WI38 (cell line): Measurements from ENCODE around the gene HOXB6.

Experiments used
- H3K4me3 ChIP-seq: 2 replicates; pipeline ENCODE4 v1.5.1; 2011; ENCODE audit warnings: low read depth, mild to moderate bottlenecking, control low read depth, low read length
- CTCF ChIP-seq: IDR thresholded peaks from 2 replicates; pipeline ENCODE4 v1.5.1; 2012; ENCODE audit warnings: low read depth, mild to moderate bottlenecking, control low read depth, low read length

Gene HOXB6

GRCh38 chr17:48552466-48553189, 52.2 kb downstream of the HOXB6 start:
- no peak for TF ChIP-seq CTCF
- H3K4me3 ChIP-seq = peak overlapping the region; percentile 54

GRCh38 chr17:48551596-48552465, 53.0 kb downstream of the HOXB6 start:
- TF ChIP-seq CTCF = no peak
- H3K4me3 ChIP-seq = peak overlapping the region; percentile 48

- TF ChIP-seq CTCF = no peak
Observed at GRCh38 chr17:48551214-48551555, 53.6 kb downstream of the HOXB6 start.

GRCh38 chr17:48550502-48551213, 54.1 kb downstream of the HOXB6 start:
- peak overlapping the region; percentile 57 for H3K4me3 ChIP-seq
- TF ChIP-seq CTCF = peak; percentile 54; the same call in 1 of the 2 replicates

More at GRCh38 chr17:48551214-48551555, 53.6 kb downstream of the HOXB6 start:
- peak overlapping the region; percentile 48 for H3K4me3 ChIP-seq

GRCh38 chr17:48549914-48550501, 54.8 kb downstream of the HOXB6 start:
- H3K4me3 ChIP-seq = peak overlapping the region; percentile 57

GRCh38 chr17:48549281-48549630, 55.5 kb downstream of the HOXB6 start:
- TF ChIP-seq CTCF = no peak
- no peak overlapping the region for H3K4me3 ChIP-seq

More at GRCh38 chr17:48549914-48550501, 54.8 kb downstream of the HOXB6 start:
- no peak; the same call in 1 of the 2 replicates for TF ChIP-seq CTCF
